OCI-LY3 (cell line): ENCODE results near the gene IL12B.

Experiments
- H2AFZ ChIP-seq: fragments of 200-600, 300-600 bp; shearing (Covaris generic); 2 replicates; pipeline ENCODE4 v1.6.0; 2014; ENCODE audit warnings: antibody characterized with exemption, low read depth, low read length
- H3K27ac ChIP-seq: fragments of 200-600, 300-600 bp; sonication (generic); 2 replicates; pipeline ENCODE4 v1.5.1; 2014; ENCODE audit warnings: mild to moderate bottlenecking, low read length, moderate library complexity, mixed read lengths
- H3K27me3 ChIP-seq: fragments of 200-600, 300-600 bp; sonication (generic); 2 replicates; pipeline ENCODE4 v1.6.1; 2014; ENCODE audit warnings: low read depth, low read length, mixed read lengths
- H3K36me3 ChIP-seq: fragments of 200-600, 300-600 bp; sonication (generic); replicated peaks from 2 replicates; pipeline ENCODE3; 2014; ENCODE audit warnings: low read depth, low read length, mixed read lengths
- H3K4me1 ChIP-seq: fragments of 300-600, 200-600 bp; sonication (generic); 2 replicates; pipeline ENCODE4 v1.6.1; 2014; ENCODE audit warnings: low read length, mixed read lengths
- H3K4me2 ChIP-seq: fragments of 200-600, 300-600 bp; sonication (generic); 2 replicates; pipeline ENCODE4 v1.6.1; 2014; ENCODE audit warnings: low read length, mixed read lengths
- H3K4me3 ChIP-seq: fragments of 300-600, 200-600 bp; sonication (generic); 2 replicates; pipeline ENCODE4 v1.5.1; 2014; ENCODE audit warnings: antibody characterized with exemption, mild to moderate bottlenecking, low read length, moderate library complexity
- H3K79me2 ChIP-seq: fragments of 300-600, 200-600 bp; shearing (Covaris generic); 2 replicates; pipeline ENCODE4 v1.6.1; 2014; ENCODE audit warnings: mild to moderate bottlenecking, low read length, mixed read lengths
- H3K9ac ChIP-seq: fragments of 300-600, 200-600 bp; shearing (Covaris generic); 2 replicates; pipeline ENCODE4 v1.6.0; 2014; ENCODE audit warnings: mild to moderate bottlenecking, low read length, moderate library complexity
- H3K9me3 ChIP-seq: fragments of 200-600, 300-600 bp; shearing (Covaris generic); 2 replicates; pipeline ENCODE4 v1.6.1; 2014; ENCODE audit warnings: low read length, mixed read lengths; ENCODE audit not compliant: insufficient read depth
- H4K20me1 ChIP-seq: fragments of 200-600, 300-600 bp; sonication (generic); 2 replicates; pipeline ENCODE4 v1.6.1; 2016; ENCODE audit warnings: low read length, mixed read lengths; ENCODE audit not compliant: insufficient read depth
- EZH2phosphoT487 ChIP-seq: fragments of 200-600 bp; shearing (Covaris generic); IDR thresholded peaks from 2 replicates; pipeline ENCODE4 v1.6.1; 2018; ENCODE audit warnings: antibody characterized with exemption, mixed run types, low read depth
- TF ChIP-seq, protein P1 (sequence below): fragments of 200-600, 300-600 bp; sonication (generic); IDR thresholded peaks from 2 replicates; pipeline ENCODE4 v1.5.1; 2014; ENCODE audit warnings: antibody characterized with exemption, low read length, low read depth

IL12B gene

DNA sequence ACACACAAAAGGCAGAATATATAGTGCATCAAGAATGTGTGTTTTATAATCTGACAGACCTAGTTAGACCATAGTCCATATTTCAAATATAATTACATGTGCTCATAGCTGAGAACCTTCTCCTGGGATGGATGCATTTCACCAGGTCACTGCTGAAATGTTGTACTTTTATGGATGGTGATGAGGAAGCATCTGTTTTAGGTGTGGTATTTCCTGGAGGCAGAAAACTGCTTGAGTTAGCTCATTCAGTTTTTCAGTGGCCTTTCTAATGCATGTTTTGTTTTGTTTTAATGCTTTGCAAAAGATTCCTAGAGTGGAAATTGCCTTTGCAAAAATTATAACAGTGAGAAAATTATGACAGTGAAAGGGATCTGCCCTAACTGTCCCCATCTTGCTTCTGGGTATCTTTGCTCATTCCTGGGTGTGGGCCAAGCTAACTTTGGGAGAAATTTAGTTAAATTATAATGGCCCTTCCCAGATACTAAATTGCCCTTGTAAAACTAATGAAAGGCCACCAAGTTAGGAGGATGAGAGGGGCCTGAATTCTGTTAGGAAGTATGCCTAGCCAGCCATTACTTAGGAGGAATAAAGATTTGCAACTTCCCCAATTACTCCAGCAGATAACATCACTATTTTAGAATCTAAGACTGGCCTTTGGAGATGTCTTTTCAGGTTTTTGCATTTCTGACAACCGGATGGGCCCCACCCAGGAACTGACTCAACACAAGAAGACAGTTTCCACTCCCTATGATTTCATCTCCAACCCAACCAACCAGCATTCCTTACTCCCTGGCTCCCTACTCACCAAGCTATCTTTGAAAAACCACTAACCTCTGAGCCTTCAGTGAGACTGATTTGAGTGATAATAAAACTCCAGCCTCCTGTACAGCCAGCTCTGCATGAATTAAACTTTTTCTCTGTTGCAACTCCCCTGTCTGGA lies 7.0 kb upstream of the IL12B start:
- Histone ChIP-seq H2AFZ (no peak overlapping the region), H3K79me2 (peaks cover 31% of the 10 kb centered on the region), H3K9ac (peak overlapping the region; percentile 2; the same call in 1 of the 2 replicates), H3K27ac (peak overlapping the region; percentile 27), H3K9me3 (no peaks in the 10 kb centered on the region), H4K20me1 (no peaks in the 10 kb centered on the region), H3K4me3 (no peak overlapping the region), H3K4me1 (peaks cover 70% of the 10 kb centered on the region), H3K36me3 (peaks cover 64% of the 10 kb centered on the region), H3K4me2 (peak overlapping the region; percentile 5; the same call in 1 of the 2 replicates), H3K27me3 (no peaks in the 10 kb centered on the region)
- TF ChIP-seq EZH2phosphoT487: no peak
- TF ChIP-seq, protein P1, sequence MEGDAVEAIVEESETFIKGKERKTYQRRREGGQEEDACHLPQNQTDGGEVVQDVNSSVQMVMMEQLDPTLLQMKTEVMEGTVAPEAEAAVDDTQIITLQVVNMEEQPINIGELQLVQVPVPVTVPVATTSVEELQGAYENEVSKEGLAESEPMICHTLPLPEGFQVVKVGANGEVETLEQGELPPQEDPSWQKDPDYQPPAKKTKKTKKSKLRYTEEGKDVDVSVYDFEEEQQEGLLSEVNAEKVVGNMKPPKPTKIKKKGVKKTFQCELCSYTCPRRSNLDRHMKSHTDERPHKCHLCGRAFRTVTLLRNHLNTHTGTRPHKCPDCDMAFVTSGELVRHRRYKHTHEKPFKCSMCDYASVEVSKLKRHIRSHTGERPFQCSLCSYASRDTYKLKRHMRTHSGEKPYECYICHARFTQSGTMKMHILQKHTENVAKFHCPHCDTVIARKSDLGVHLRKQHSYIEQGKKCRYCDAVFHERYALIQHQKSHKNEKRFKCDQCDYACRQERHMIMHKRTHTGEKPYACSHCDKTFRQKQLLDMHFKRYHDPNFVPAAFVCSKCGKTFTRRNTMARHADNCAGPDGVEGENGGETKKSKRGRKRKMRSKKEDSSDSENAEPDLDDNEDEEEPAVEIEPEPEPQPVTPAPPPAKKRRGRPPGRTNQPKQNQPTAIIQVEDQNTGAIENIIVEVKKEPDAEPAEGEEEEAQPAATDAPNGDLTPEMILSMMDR: no peak

DNA sequence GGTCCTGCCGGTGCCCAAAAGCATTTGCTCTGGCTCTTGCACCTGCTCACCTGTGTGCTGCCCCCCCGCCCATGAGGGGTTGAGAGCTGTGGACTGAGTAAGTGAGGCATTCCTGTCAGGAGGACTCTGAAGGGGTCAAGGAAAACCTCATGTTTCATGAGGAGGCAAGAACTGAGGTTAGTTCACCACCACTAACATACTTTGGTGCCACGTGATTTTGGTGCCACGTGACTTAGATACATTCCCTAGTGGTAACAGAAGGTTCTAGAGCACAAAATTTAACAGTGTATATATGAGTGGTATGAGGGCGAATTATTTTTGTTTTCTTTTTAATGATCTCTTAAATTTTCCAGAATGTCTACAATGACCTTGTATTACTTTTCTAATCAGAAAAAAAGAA lies 6.3 kb upstream of the IL12B start:
- no peaks in the 10 kb centered on the region for H3K27me3 ChIP-seq
- no peak overlapping the region for H2AFZ ChIP-seq
- H3K9ac ChIP-seq: no peak overlapping the region
- peaks cover 36% of the 10 kb centered on the region for H3K79me2 ChIP-seq
- no peak overlapping the region for H3K4me3 ChIP-seq
- TF ChIP-seq EZH2phosphoT487: no peak
- TF ChIP-seq, protein P1: no peak
- peaks cover 69% of the 10 kb centered on the region for H3K4me1 ChIP-seq
- no peak overlapping the region for H3K4me2 ChIP-seq
- no peaks in the 10 kb centered on the region for H3K9me3 ChIP-seq
- peak overlapping the region; percentile 27; the same call in 1 of the 2 replicates for H3K27ac ChIP-seq
- no peaks in the 10 kb centered on the region for H4K20me1 ChIP-seq
- peaks cover 57% of the 10 kb centered on the region for H3K36me3 ChIP-seq

GRCh38 chr5:159333545-159333925 lies 3.2 kb upstream of the IL12B start:
- peaks cover 92% of the 10 kb centered on the region for H3K4me1 ChIP-seq
- H3K9me3 ChIP-seq: no peaks in the 10 kb centered on the region
- H3K4me2 ChIP-seq: peak overlapping the region; percentile 98
- peaks cover 55% of the 10 kb centered on the region for H3K36me3 ChIP-seq
- no peak overlapping the region for H2AFZ ChIP-seq
- peak overlapping the region; percentile 87 for H3K4me3 ChIP-seq
- H3K27me3 ChIP-seq: no peaks in the 10 kb centered on the region
- peak overlapping the region; percentile 100 for H3K9ac ChIP-seq
- TF ChIP-seq, protein P1: no peak
- peaks cover 60% of the 10 kb centered on the region for H3K79me2 ChIP-seq
- H4K20me1 ChIP-seq: no peaks in the 10 kb centered on the region
- H3K27ac ChIP-seq: peak overlapping the region; percentile 100

GRCh38 chr5:159332800-159333544 lies 2.7 kb upstream of the IL12B start:
- Histone ChIP-seq H3K4me1 (peaks cover 95% of the 10 kb centered on the region), H3K79me2 (peaks cover 66% of the 10 kb centered on the region)

More at GRCh38 chr5:159332800-159333544, 2.7 kb upstream of the IL12B start:
- H3K4me2 ChIP-seq: peak overlapping the region; percentile 98
- no peak overlapping the region for H2AFZ ChIP-seq
- H3K4me3 ChIP-seq: peak overlapping the region; percentile 87
- H3K36me3 ChIP-seq: peaks cover 55% of the 10 kb centered on the region
- H3K27ac ChIP-seq: peak overlapping the region; percentile 100
- TF ChIP-seq, protein P1: peak; percentile 39
- TF ChIP-seq EZH2phosphoT487: no peak
- H3K9ac ChIP-seq: peak overlapping the region; percentile 100
- no peaks in the 10 kb centered on the region for H3K9me3 ChIP-seq
- H4K20me1 ChIP-seq: no peaks in the 10 kb centered on the region
- no peaks in the 10 kb centered on the region for H3K27me3 ChIP-seq
